Stimulated activated CD4-positive, alpha-beta T cell treated with anti-CD3 and anti-CD28 coated beads, TNF-alpha, amount 100 ng/mL, for 4 hours (primary cell): ENCODE measurements around the gene GPC1.

ENCODE experiments used
- DNase-seq, 3 experiments: peaks; one replicate each; pipeline ENCODE4 v3.0.0-alpha.2; 2020; ENCODE audit warnings: low read depth in 3 of 3

GPC1 gene

GRCh38 chr2:240456447-240457222 lies 21.2 kb downstream of the GPC1 start:
- DNase-seq = no peak

GRCh38 chr2:240457223-240458043 lies 22.0 kb downstream of the GPC1 start:
- DNase-seq = no peak

- DNase-seq = no peak
Measured at GRCh38 chr2:240458044-240458899, 22.8 kb downstream of the GPC1 start.

GRCh38 chr2:240458900-240459391 lies 23.5 kb downstream of the GPC1 start:
- DNase-seq = no peak

GRCh38 chr2:240459401-240460252 lies 24.2 kb downstream of the GPC1 start:
- DNase-seq = no peak

- no peak for DNase-seq
Measured at GRCh38 chr2:240460253-240460711, 24.8 kb downstream of the GPC1 start.

- DNase-seq = no peak
Measured at GRCh38 chr2:240460781-240461431, 25.4 kb downstream of the GPC1 start.

- DNase-seq = no peak
Measured at GRCh38 chr2:240461471-240462072, 26.1 kb downstream of the GPC1 start.

- DNase-seq = no peak
Measured at GRCh38 chr2:240462073-240462706, 26.7 kb downstream of the GPC1 start.

- no peak for DNase-seq
Measured at GRCh38 chr2:240462707-240463273, 27.3 kb downstream of the GPC1 start.

- DNase-seq = no peak
Measured at GRCh38 chr2:240463274-240463865, 27.9 kb downstream of the GPC1 start.

GRCh38 chr2:240463866-240464481 lies 28.5 kb downstream of the GPC1 start:
- no peak for DNase-seq

- DNase-seq = no peak
Measured at GRCh38 chr2:240464514-240465241, 29.2 kb downstream of the GPC1 start.

- DNase-seq = no peak
Measured at GRCh38 chr2:240465268-240465764, 29.9 kb downstream of the GPC1 start.

- DNase-seq = no peak
Measured at GRCh38 chr2:240465765-240466578, 30.5 kb downstream of the GPC1 start.

- no peak for DNase-seq
Measured at GRCh38 chr2:240466579-240467148, 31.2 kb downstream of the GPC1 start.
